Calu3 (cell line): Measurements from ENCODE around the gene RRP36. TPM values are rescaled to one million over a fixed set of nuclear protein-coding genes. Genes with fewer than 3 reads are reported as not detected.

Experiments used
- BruUV-seq: library from RNA; stranded (reverse); fragments of 400-500 nt; replicated peaks from 2 replicates; lab custom pipeline; 2021; lab: Mats Ljungman, UMichigan
- CTCF ChIA-PET: fragments of 300-600 bp; sonication (Branson Sonifier 250); formaldehyde crosslinking; loops from one replicate; lab custom pipeline; 2022; ENCODE audit warnings: antibody characterized with exemption; lab: Charles Lee
- DNase-seq: peaks from one replicate; pipeline ENCODE4 v3.0.0; 2022
- H3K27ac Mint-ChIP-seq: one replicate; pipeline ENCODE4 v1.8.0; 2022; ENCODE audit warnings: mixed read lengths; ENCODE audit not compliant: unreplicated experiment
- H3K27me3 Mint-ChIP-seq: one replicate; pipeline ENCODE4 v1.8.0; 2022; ENCODE audit warnings: mixed read lengths; ENCODE audit not compliant: unreplicated experiment
- H3K36me3 Mint-ChIP-seq: one replicate; pipeline ENCODE4 v1.8.0; 2022; ENCODE audit warnings: mild to moderate bottlenecking, moderate library complexity, mixed read lengths; ENCODE audit not compliant: insufficient read depth, unreplicated experiment
- H3K4me1 Mint-ChIP-seq: one replicate; pipeline ENCODE4 v1.8.0; 2022; ENCODE audit warnings: mild to moderate bottlenecking, low read depth, mixed read lengths; ENCODE audit not compliant: unreplicated experiment
- H3K4me3 Mint-ChIP-seq: one replicate; pipeline ENCODE4 v1.8.0; 2022; ENCODE audit warnings: mild to moderate bottlenecking, low read depth, moderate library complexity, mixed read lengths; ENCODE audit not compliant: unreplicated experiment
- H3K9me3 Mint-ChIP-seq: one replicate; pipeline ENCODE4 v1.8.0; 2022; ENCODE audit warnings: low read depth, mixed read lengths; ENCODE audit not compliant: unreplicated experiment
- intact Hi-C: fragments of 100-400 bp; cut with micrococcal nuclease; formaldehyde crosslinking; loops from one replicate; pipeline ENCODE4 v1.10.0; 2022; ENCODE audit not compliant: unreplicated experiment
- total RNA-seq: library from RNA; stranded (reverse); gene quantifications from 2 replicates; pipeline ENCODE4 v1.2.3, GENCODE V29; 2022
- TF ChIP-seq, protein P1 (sequence below): fragments of 200-600 bp; IDR thresholded peaks from one replicate; pipeline ENCODE4 v1.8.0; 2022; ENCODE audit warnings: antibody characterized with exemption; ENCODE audit not compliant: unreplicated experiment

RRP36 gene
- total RNA-seq, 1 experiment from 2014 or later = 101 TPM

DNA sequence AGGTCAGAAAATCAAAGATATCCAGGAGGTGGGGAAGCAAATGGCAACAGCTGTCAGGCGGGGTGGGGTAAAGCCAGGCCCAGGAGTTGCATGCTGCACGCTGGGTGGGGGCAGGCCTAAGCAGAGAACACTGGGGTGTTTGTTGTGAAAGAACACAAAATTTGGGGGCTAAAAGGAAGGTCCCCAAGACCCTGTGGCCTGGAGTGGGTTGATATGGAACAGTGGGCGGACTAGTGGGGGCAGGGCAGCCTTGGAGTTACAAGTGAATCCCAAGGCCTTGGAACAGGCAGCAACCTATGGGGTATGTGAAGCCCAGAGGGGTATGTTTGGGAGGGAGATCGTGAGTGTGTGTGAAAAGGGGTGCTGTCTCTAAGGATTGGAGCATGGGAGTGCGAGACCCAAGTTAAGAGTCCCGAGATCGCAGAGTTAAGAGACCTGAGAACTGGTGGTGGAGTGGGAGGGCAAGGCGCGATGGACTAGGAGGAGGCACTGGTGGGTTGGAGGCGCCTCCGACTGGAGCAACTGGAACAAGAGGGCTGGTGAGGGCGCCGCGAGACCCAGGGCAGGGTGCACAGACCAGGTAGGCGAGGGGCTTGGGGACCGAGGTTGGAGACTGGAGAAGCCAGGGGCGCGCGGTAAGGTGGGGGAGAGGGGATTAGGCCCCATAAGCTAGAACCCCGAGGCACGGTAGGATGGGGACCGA lies 31.6 kb downstream of the RRP36 start:
- no peaks in the 10 kb centered on the region for H3K9me3 Mint-ChIP-seq
- peak overlapping the region; percentile 97 for H3K4me3 Mint-ChIP-seq
- H3K36me3 Mint-ChIP-seq = peaks cover 63% of the 10 kb centered on the region
- intact Hi-C loops = no loop called here
- no peaks in the 10 kb centered on the region for H3K27me3 Mint-ChIP-seq
- DNase-seq = no peak
- peak overlapping the region; percentile 88 for H3K27ac Mint-ChIP-seq
- TF ChIP-seq, protein P1, sequence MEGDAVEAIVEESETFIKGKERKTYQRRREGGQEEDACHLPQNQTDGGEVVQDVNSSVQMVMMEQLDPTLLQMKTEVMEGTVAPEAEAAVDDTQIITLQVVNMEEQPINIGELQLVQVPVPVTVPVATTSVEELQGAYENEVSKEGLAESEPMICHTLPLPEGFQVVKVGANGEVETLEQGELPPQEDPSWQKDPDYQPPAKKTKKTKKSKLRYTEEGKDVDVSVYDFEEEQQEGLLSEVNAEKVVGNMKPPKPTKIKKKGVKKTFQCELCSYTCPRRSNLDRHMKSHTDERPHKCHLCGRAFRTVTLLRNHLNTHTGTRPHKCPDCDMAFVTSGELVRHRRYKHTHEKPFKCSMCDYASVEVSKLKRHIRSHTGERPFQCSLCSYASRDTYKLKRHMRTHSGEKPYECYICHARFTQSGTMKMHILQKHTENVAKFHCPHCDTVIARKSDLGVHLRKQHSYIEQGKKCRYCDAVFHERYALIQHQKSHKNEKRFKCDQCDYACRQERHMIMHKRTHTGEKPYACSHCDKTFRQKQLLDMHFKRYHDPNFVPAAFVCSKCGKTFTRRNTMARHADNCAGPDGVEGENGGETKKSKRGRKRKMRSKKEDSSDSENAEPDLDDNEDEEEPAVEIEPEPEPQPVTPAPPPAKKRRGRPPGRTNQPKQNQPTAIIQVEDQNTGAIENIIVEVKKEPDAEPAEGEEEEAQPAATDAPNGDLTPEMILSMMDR = no peak
- CTCF ChIA-PET = interaction anchor here (0.6 to 1.0 kb wide), 5 partner anchors 39 to 374 kb away, joined by 3 to 5 read pairs (median 3); partner anchors contain the start of genes ABCC10, KLHDC3, MEA1 and PPP2R5D
- TSS peak; percentile 14 for BruUV-seq
- peaks cover 14% of the 10 kb centered on the region for H3K4me1 Mint-ChIP-seq

DNA sequence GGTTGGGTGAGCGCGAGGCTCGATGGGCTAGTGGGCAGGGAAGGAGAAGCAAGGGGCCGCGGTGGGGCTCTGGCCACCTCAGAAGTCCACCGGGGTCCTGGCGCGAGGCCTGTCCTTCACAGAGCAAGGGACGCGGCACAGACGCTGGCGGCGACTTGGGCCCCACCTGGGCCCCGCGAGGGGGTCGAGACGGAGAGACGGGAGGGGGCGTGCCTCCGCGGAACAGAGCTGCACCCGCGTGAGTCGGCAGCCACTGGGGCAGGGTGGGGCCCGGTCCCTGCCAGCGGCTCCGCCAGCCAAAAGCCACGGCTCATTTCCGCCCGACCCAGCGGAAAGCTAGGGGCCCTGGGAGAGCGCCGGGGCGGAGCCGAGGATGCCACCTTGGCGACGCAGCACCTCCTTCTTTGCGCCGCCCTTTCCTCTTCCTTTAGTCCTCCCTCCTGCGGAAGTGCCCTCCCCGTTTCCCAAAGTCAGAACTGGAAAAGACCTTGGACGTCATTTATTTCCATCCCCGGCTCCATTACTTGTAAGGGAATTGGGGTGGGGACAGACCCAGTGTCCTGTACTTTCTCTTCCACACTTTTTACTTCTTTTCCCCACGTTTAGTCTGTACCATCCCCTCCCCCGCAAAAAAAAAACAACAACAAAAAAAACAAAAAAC lies 32.3 kb downstream of the RRP36 start, which contains the start of gene CUL7:
Gene CUL7, minus strand, starts transcription at position 307 of the 661 bp plus-strand sequence. CDS start 1,063 bp downstream, outside the sequence.
- Mint-ChIP-seq H3K27ac (peak within 1 kb of the TSS; percentile 88), H3K9me3 (no peaks in the 10 kb centered on the region), H3K36me3 (peaks cover 66% of the 10 kb centered on the region), H3K4me1 (peaks cover 21% of the 10 kb centered on the region), H3K4me3 (peak within 1 kb of the TSS; percentile 97), H3K27me3 (no peaks in the 10 kb centered on the region)
- intact Hi-C loops = no loop called here
- no TSS peak for BruUV-seq
- peak; percentile 98 for DNase-seq
- TF ChIP-seq, protein P1 = no peak
- CTCF ChIA-PET = interaction anchor here (0.6 to 1.7 kb wide), 7 partner anchors 11 to 374 kb away, joined by 3 to 6 read pairs (median 4); partner anchors contain the start of genes ABCC10, KLHDC3, MEA1 and PPP2R5D

DNA sequence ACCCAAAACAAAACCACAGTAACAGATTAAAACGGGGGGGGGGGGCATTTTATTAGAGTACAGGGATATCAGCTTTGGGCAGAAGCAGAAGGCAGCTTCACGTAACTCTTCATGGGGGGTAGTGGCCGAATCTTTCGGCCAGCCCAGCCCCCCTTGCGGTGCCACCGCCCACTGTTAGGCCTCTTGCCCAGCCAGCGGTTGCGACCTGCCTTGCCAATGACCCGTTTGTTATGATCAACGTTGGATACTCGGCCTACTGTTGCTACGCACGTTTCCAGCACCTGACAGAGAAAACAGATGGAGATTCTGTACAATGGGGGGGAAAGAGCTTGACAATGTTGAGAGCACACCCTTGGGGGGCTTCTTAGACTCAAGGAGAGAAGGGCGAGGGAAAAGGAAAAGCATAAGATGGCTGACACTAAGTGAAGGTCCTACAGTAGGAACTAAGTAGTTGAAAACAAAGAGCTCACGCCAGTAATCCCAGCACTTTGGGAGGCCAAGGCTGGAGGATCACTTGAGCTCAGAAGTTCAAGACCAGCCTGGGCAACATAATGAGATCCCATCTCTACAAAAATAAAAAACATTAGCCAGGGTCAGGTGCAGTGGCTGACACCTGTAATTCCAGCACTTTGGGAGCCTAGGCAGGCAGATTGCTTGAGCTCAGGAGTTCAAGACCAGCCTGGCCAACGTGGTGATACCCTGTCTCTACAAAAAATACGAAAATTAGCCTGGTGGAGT lies 33.0 kb downstream of the RRP36 start:
- CTCF ChIA-PET = interaction anchor here (0.6 to 1.7 kb wide), 6 partner anchors 11 to 245 kb away, joined by 3 to 6 read pairs (median 4); partner anchors contain the start of genes KLHDC3 and MEA1
- peaks cover 22% of the 10 kb centered on the region for H3K4me1 Mint-ChIP-seq
- peak overlapping the region; percentile 88 for H3K27ac Mint-ChIP-seq
- no peaks in the 10 kb centered on the region for H3K9me3 Mint-ChIP-seq
- H3K36me3 Mint-ChIP-seq = peaks cover 66% of the 10 kb centered on the region
- H3K4me3 Mint-ChIP-seq = peak overlapping the region; percentile 97
- DNase-seq = no peak
- no peaks in the 10 kb centered on the region for H3K27me3 Mint-ChIP-seq
- no TSS peak for BruUV-seq
- intact Hi-C loops = no loop called here
- TF ChIP-seq, protein P1 = no peak

DNA sequence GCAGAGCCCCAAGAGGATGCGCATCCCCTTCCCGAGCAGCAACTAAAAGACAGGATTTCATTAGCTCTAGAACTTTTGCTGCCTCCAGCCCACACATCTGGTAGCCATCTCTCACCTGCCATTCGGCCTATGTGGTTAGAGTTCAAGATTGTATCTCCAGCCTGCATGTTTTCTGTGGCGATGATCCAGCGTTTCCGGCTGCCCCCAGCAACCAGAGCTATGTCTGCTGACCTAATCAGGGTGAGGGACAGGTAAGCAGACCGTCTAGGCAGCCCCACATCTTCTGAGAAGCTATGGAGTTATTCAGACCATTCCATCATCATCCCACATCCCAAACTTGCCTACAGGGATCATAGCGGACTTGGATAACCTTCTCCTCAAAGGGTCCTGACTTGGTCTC lies 34.5 kb downstream of the RRP36 start:
- intact Hi-C loops = no loop called here
- CTCF ChIA-PET = no interaction called here
- TF ChIP-seq, protein P1 = no peak
- Mint-ChIP-seq H3K27me3 (no peaks in the 10 kb centered on the region), H3K4me1 (peaks cover 32% of the 10 kb centered on the region), H3K9me3 (no peaks in the 10 kb centered on the region), H3K27ac (no peak overlapping the region), H3K36me3 (peaks cover 72% of the 10 kb centered on the region), H3K4me3 (no peak overlapping the region)
- no TSS peak for BruUV-seq
- no peak for DNase-seq
